Stimulated activated CD8-positive, alpha-beta memory T cell treated with anti-CD3 and anti-CD28 coated beads, Interleukin-2, amount 100 ng/mL, for 1 hour (primary cell): ENCODE measurements around the gene GMDS.

Source experiments
- DNase-seq, 2 donors: peaks; one replicate each; pipeline ENCODE4 v3.0.0-alpha.2; 2020; ENCODE audit warnings: low read depth in 2 of 2

GMDS gene

DNA sequence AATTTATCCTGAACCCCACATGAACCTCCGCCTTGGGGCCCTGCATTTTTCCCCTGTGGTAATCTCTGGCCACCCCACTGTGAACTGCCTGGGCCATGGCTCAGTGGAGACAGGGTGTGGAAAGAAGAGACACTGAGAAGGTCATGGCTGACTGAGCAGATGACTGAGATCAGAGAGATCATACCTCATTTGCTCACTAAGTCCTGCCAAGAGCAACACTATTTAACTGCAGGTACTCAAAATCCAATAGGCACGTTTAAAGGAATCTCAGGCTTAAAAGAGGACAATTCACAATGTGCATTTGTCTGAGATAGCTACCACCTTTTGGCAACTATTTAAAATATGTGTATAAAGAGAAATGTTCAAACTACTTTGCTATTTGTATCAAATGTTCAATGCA lies 305.0 kb downstream of the GMDS start:
- DNase-seq: no peak

DNA sequence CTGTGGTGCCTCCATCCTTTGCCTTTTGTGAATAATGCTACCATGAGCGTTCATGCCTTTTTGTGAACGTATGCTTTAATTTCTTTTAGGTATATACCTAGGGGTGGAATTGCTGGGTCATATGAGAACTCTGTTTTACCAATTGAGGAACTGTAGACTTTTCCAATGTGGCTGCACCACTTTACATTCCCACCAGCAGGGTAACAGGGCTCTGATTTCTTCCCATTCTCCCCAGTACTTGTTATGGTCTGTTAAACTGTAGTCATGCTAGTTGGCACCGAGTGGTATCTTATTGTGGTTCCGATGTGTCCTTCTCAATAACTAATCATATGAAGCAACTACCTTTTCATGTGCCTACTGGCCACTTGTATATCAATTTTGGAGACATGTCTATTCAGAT lies 312.1 kb downstream of the GMDS start:
- no peak for DNase-seq

DNA sequence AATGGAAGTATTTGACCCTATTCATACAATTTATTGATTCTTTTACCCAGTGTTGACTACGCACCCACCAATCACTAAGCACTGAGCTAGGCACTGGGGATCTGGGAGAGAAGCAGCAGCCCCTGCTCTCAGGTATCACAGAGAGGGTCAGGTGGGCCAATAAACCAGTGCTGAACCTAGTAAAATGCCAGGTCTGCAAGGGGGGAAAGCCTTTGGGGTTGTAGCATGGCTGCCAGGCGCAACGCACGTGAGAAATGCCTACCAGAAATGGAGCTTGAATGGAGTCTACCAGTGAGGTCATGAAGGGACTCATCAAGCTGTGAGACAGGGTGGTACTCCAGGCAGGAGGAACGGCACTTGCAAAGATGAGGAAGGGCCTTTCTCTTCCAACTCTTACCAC lies 313.6 kb downstream of the GMDS start:
- no peak for DNase-seq

DNA sequence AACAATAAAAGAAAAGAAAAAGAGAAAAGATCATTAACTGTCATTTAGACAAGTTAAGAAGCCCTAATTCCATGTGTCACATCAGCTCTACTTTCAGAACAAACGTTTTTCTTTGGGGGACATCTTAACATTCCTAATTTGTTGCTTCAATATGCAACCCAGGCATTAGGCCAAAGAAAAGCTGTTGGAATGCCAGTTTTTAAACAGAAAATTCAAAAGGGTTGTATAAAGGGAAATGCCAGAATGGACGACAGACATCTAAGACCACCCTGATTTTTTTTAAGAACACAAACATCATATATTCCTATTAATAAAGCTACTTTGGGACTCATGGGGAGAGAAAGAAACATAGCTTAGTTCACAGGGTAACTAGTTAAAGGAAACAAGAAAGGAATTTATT lies 315.0 kb downstream of the GMDS start:
- DNase-seq: no peak

DNA sequence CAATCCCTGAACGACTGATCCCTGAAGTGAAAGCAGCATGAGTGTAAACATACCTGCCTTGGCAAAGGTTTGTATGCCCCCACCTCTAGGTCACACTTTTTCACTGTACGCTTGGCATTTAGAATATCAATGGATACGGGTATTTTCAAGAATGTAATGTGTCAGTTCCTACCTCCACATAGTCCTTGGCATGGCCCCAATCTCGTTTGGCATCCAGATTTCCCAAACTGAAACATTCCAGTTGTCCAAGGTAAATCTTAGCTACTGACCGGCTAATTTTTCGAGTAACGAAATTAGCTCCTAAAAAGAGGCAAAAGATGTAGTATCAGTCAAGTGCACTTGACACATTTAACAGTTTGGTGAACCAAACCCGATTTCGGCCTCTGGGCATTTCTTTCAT lies 315.5 kb downstream of the GMDS start:
- no peak for DNase-seq

DNA sequence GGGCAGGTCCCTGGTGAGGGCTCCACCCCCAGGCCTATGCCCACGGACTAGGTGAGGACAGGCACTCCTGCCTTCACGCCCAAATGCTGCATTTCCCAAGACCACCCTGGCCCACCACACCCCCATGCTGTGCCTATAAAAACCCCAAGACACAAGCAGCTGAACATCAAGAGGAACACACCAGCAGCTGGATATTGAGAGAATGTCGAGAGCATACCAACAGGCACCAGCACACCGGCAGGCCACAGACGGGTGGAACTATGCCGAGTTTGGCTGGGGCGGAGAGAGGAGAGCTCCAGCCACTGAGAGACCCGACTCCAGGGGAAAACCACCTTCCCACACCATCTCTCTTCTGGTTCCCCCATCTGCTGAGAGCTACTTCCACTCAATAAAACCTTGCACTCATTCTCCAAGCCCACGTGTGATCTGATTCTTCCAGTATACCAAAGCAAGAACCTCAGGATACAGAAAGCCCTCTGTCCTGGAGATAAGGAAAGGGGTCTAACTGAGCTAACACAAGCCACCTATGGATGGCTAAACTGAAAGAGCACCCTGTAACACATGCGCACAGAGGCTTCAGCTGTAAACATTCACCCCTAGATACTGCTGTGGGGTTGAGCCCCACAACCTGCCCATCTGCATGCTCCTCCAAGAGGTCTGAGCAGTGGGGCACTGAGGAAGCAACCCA lies 319.5 kb downstream of the GMDS start:
- DNase-seq: no peak

DNA sequence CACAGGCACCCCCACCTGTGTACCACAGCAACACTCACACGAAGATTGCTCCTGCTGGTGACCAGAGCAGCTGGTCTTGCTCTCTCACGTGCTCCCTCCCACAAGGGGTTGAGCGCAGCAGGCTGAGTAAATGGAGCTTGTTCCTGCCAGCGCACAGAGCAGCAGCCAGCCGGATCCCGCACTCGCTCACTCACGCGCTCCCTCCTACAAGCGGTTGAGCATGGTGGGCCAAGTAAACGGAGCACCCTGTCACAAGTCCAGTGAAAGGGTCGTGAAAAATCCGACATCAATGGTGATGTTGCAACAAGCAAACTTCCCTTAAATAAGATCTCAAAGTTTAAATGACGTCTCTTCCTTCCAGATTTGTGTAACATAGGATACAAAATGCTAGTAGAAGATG lies 322.0 kb downstream of the GMDS start:
- no peak for DNase-seq

DNA sequence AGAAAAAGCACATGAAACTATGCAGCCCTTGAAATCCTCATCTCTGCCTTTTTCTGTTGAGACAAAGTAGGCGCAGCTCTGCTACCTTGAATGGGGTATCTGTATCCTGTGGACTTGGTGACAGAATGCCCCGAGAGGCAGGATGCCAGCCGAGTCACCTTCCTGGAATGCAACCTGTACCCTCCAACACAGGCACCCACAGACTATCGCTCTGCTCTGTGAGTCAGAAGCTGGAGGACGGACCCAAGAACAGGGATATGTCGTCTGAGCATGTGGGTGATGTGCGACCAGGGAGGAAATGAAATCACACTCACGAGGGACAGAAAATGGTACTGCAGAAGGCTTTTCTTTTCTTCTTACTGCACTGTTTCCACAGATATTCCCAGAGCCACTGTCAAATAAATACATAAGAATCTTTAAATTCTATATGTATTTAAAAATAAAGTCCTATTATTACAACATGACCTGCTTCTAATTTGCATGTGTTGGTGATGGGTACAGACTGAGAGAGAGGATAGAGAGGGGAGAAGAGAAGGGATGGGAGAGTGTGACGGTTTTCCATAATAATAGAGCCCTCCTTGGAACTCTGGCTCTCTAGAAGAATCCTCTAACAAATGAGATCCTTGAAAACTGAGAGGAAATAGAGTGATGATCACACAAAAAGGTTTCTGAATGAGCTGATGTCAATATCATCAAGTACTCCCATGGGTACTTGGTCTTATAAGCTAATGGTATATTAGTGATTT lies 327.6 kb downstream of the GMDS start:
- DNase-seq: no peak

DNA sequence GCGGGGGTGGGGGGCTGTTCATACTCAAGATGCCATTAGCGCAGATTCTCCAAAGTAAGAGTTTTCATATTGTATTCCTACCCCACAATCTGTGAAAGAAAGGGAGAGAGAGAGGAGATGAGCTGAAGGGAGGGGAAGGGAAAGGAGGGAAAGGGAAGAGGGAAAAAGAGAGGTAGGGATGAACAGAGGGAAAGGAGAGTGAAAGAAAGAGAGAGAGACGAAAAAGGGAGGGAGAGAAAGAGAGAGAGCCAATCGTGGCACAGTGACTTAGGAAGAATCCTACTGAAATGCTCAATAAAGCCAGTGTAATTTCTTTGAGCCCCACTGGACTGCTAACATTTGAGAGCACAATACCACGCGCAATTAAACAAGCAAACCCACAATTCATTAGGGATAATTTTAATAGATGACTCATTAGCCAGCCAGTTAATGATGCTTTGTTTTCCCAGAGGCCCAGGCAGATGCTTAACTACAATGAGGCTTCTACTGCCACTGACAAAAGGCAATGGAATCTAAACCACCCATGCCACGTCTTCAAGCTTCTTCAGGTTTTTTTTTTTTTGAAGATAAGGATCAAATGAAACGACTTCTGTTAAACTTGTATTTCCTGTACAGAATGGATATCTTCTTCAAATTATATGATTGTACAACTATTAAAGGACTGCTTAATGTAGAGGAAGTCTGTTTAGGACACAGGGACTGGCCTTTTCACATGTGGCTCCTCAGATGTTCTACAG lies 328.9 kb downstream of the GMDS start:
- no peak for DNase-seq

DNA sequence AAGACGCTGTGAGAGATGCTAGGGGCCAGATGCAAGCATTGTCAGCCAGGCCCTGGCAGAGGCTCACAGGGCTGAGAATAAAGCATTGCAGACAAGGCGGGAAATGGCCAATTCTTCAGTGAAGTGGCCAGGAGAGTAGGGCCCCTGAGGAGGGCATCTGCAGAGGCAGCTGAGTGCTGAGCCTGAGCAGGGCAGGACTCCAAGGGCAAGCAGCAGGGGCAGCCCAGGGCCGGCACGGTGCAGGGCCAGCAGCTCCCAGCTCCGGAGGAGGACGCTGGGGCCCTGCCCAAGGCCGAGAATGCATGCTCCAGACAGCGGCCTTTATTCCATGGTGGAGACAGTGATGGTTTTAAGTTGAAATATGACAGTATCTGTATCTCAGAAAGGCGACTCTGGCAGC lies 330.2 kb downstream of the GMDS start:
- DNase-seq: no peak

DNA sequence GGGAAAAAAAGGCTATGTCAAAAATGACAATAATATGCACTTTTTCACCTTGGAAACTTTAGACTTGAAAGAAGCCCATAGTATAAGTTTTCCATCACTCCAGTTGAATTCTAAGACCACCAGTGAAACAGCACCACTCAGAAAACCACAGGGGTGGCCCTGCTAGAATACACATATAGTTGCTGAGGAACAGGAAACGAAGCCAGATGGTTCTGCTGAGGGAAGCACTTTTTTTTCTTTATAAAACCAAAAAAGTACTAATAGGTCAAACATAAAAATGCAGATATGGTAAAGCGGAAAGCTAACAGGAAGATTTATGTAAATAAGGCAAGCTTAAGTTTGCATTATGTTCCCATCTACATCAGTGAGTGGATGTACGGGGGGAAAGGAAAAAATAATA lies 331.8 kb downstream of the GMDS start:
- DNase-seq: no peak

DNA sequence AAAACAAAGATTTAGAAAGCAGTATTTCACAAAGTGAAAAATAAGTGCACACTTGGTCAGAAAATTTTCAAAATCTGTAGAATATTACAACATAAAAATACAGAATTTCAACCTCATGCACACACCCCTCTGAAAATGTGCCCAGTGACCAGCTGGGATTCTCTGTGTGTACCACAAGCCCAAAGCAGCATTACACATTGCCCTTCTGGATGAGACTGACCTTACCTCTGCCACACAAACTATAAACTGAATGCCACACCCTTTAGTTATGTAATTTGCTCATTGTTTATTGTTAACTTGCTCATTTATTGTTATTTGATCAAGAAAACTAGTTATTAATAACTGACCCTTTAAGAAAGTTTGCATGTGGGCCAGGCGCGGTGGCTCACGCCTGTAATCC lies 332.7 kb downstream of the GMDS start:
- DNase-seq: no peak

DNA sequence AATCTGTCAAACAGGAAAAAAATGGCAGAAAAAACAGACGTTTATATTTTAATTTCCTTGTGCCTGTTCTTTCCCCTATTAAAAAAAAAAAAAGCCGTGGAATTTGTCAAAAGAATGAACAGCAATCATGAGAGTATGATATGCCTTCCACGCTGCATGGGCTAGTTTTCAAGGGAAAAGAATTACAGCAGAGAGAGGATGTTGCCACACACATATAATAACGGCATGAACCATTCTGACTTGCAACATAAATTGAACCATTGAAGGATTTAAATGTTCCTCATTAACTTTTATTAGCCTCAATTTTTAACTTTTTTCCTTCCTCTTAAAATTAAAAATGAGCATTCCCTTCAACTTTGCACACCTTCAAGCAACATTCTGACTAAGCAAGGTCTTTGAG lies 333.9 kb downstream of the GMDS start:
- no peak for DNase-seq

DNA sequence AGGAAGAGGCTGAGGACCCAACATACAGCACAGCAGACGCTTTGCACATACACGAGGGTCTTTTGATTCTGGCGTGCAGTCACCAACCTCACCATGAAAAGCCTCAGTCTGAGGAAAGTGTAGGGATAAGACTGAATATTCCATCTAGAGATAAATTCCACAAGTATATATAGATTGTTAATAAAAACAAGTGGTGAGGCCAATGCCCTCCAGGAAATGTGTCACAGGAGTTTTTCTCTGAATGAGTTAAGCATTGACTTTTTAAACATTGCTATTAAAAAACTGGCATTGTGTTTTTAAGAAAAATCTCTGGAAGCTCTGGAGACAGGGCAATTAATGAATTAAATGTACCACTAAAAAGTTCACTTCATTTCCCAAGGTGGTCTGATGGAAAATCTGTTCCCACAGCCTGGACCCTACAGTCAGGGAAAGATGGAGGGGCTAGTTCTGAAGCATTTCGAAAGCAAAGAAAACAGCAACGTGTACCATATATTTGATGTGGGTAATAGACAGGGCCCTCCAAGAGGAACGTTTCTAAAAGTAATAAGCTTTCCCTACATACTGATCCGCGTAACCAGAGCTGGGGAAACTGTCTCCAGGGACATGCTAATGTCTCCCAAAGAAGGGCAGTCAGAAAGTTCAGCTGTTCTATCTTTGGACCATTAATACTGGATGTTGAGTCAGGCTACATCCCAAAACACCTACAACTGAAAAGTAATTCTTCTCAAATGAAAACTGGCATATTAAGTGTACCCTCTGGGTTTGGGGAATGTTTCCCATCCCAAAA lies 334.6 kb downstream of the GMDS start:
- no peak for DNase-seq

DNA sequence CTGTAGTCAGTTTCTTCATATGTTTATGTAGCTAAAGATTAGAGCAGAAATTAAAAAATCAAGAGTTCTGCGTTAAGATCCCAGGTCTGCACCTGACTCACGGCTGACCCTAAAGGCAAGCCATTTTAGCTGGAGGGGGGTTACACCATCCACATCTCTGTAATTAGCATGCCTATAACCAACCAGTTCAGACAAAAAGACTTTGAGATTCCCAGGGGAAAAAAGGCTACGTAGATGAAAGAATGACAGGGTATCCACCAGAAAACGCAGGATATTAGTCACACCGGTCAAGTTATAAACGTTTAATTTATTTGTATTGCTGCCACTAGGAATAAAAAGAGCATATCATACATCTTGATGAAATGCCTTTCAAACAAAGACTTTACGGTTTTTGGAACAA lies 336.6 kb downstream of the GMDS start:
- no peak for DNase-seq

DNA sequence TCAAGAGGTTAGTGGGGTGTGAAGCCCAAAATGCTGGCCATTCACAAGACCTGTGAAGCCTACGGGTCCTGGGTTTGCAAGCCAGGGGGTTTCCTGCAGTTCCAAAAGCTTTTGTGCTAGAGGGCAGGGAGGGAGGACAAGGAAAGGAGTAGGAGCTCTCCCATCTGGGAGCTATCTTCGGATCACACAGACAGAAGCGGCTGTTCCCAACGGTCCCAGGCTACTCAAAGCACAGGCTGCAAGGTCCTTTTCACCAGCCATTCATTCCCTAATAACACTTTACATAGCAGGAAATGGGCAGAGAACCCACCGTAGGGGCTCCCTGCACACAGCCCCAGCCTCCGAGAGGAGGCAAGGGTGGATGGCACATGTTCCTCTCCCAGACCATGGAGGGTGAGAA lies 338.8 kb downstream of the GMDS start:
- DNase-seq: no peak

DNA sequence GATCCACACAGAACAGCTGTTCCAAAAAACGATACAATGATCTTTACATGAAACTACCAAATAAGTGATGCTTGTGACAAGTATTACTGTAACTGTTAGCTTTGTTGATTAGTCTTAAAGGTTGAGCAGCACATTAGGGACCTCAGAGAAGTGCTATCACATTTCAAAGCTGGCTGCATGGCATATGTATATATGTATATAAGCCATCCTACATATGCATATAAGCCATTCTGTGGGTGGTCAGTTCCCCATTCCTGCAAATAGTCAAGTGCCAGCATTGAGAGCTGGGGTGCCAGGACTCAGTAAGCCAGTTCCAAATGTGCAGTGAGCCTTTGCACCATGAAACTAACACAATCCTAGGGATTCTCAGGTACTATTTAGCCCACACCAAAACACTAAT lies 339.4 kb downstream of the GMDS start:
- DNase-seq: no peak

DNA sequence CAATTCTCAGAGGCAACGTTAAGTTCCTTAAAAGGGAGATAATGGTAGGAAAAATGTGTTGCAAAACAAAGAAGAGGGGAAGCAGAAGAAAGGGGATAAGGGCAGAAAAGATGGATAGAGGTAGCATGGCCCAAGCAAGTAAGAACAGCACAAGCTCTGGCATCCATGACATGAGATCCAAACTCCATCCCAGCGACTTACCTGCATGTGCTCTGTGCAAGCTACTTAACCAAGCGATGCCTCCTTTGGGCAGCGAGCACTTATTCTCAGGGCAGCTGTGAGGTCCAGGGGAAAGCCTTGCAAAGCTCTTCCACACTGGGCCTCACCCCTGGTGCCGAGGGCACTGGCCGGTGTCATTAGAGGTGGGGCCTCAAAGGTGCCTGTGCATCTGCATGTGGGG lies 340.5 kb downstream of the GMDS start:
- DNase-seq: no peak

DNA sequence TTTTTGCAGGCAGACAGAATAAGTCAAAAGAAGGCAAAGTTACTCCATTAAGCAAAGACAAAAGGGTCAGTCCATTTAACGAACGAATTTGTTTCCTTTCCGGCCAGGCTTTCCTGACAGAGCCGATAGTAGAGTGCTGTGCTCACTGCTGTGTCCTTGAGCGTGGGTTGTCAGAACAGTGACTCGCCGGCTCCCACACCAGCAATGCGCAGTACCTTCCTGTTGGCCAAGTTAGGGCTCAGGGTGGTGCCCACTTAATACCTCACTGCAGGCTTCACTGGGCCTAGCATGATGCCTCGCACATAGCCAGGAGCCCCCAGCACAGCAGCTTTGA lies 341.0 kb downstream of the GMDS start:
- DNase-seq: no peak

DNA sequence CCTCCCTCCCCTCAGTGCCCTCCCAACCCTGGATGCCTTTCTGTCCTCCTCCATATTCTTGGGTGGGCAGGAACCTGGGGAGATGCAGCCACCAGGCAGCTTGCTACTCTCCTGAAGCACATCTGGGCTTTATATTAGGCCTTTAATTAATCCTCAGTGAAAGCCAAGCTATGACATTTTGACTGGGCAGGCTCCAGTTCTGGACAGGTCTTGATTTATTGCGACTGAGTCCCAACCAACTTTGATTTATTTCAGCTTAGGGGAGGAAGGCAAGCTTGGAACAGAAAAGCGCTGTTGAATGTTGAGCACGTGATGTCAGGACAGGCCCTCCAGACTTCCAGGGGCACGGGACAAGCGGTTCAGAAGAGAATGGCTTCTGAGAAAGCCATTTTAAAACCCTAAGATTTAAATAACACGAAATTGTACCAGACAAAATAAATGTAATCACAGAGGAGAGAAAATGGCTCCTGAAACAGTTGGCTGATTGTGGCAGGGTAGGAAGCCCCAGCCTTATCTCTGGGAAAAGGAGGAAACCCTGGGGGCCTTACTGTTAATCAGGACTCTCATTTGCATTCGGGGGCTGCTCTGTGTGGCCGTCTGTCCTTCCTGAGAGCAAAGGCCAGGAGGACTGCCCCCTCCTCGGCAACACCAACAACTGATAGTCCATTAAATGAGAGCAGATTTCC lies 341.5 kb downstream of the GMDS start:
- DNase-seq: no peak

DNA sequence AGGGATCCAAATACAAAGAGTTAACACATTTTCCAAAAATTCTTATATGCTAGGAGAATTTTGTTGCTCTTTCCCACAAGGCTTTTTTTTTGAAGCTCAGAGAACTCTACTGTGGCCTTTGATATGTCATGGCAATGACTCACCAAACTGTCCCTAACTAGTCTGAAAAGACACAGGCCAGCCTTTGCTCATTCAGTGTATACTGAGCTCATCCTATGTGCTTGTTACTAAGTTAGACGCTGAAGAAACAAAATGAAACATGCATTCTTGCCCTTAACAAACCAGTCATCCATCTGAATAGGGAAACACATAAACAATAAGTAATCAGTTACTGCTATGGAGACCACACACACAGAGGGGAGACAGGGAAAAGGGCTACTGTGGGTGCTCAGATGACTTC lies 343.8 kb downstream of the GMDS start:
- DNase-seq: no peak

DNA sequence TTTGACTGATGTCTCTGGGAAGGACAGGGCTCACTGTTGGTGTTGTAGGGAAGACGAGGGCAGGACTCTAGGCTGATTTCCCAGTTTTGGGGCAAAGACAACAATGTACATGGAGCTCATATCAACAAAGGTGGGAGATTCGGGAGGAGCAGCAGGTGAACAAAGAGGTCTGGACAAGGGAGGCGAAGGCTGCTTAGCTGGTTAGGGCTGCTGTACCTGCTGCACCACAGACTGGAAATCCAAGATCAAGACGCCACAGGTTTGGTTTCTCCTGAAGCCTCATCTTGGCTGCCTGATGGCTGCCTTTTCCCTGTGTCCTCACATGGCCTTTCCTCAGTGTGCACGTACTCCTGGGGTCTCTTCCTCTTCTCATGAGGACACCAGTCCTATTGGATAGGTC lies 348.5 kb downstream of the GMDS start:
- no peak for DNase-seq
